ENCODE data around the gene RGS6. TPM values are rescaled to one million over a fixed set of nuclear protein-coding genes. Genes with fewer than 3 reads are reported as not detected.
A peak's percentile ranks its signal among the peaks of the same experiment; 100 is the strongest.

Gene RGS6
- total and polyA plus RNA-seq, 8 donors = 0.12 to 4.1 (median 2.8) TPM

DNA sequence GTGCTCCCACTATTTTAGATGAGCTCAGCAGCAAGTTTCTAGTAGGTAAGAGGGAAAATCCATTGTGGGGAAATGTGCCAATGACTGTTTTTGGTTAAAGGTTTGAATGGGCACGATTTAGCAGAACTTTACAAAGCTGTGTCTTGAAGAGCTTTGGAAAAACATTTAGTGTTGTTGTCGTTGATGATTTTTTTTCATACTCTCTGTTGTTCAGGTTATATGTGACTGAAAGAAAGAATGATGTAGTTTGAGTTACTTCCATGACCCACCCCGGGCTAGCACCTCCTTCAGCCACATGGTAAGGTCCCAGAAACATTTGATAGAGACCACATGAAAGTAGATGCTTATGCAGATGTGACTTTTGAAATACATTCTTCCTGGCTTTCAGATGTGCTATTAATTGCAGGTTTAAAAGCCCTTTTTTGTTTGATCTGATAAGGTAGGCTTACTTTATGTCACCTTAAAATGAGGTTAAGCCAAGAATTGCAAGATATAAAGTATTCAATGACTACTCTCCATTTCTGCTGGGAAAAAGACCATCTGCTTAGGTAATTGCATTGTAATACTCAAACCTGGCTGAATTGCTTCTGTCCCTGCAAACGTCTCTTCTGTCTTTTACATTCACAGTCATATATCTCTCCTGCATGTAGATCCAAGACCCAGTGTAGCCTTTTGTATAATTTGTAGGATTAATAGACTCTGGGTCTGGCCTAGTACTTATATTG lies 250.6 kb downstream of the RGS6 start:
- no peak for TF ChIP-seq CTCF (IDR thresholded peaks at IDR 0.05)
- no peaks in the 10 kb centered on the region for H3K4me1 ChIP-seq
- H3K36me3 ChIP-seq = no peaks in the 10 kb centered on the region
- ATAC-seq (no peak), DNase-seq (no peak)
- no peak overlapping the region for H3K27ac ChIP-seq
- peaks cover 0 to 3% of the 10 kb centered on the region in 2 donors for H3K9me3 ChIP-seq
- H3K4me3 ChIP-seq = no peak overlapping the region
- H3K27me3 ChIP-seq = no peaks in the 10 kb centered on the region
- intact Hi-C loops (cut with DNase I) = no loop called here

GRCh38 chr14:72183631-72184030 lies 251.4 kb downstream of the RGS6 start:
- peaks cover 0 to 3% of the 10 kb centered on the region in 2 donors for H3K9me3 ChIP-seq
- ATAC-seq (no peak), DNase-seq (no peak)
- intact Hi-C loops (cut with DNase I) = no loop called here
- H3K4me3 ChIP-seq = no peak overlapping the region
- no peaks in the 10 kb centered on the region for H3K27me3 ChIP-seq
- no peaks in the 10 kb centered on the region for H3K36me3 ChIP-seq
- H3K4me1 ChIP-seq = no peaks in the 10 kb centered on the region
- H3K27ac ChIP-seq = no peak overlapping the region
- no peak for TF ChIP-seq CTCF (IDR thresholded peaks at IDR 0.05)

DNA sequence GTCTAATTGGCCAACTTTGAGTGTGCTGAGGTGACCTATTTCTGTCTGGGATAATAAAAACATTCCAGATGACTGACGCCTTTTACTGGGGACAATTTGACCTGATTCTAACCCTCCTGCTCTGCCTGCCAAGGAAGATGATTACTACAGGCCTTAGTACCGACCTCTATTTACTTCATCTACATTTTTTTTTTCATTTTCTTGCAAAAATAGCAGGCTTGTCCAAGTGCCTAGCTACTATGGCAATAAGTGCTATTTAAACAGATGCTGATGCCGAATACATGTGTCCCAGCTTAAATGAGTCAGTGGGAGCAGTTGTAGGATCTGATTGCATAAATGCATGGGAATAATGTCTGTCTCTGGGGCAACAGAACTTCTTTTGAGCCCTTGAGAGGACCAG lies 254.3 kb downstream of the RGS6 start:
- no peak overlapping the region for H3K27ac ChIP-seq
- no peak overlapping the region for H3K4me3 ChIP-seq
- DNase-seq (peak in 2 of 4 donors; percentile 23 to 55), ATAC-seq (no peak)
- intact Hi-C loops (cut with DNase I) = no loop called here
- TF ChIP-seq CTCF (IDR thresholded peaks at IDR 0.05) = no peak
- H3K27me3 ChIP-seq = no peaks in the 10 kb centered on the region
- H3K36me3 ChIP-seq = no peaks in the 10 kb centered on the region
- H3K9me3 ChIP-seq = no peaks in the 10 kb centered on the region
- H3K4me1 ChIP-seq = no peaks in the 10 kb centered on the region

- ATAC-seq = no peak
- Histone ChIP-seq H3K9me3 (no peaks in the 10 kb centered on the region), H3K4me1 (no peaks in the 10 kb centered on the region), H3K4me3 (no peak overlapping the region), H3K27me3 (no peaks in the 10 kb centered on the region), H3K36me3 (no peaks in the 10 kb centered on the region), H3K27ac (no peak overlapping the region)
- no peak for DNase-seq
- no peak for TF ChIP-seq CTCF (IDR thresholded peaks at IDR 0.05)
- intact Hi-C loops (cut with DNase I) = no loop called here
These were observed 264.2 kb downstream of the RGS6 start for GRCh38 chr14:72196237-72197015.

GRCh38 chr14:72201645-72202044 lies 269.4 kb downstream of the RGS6 start:
- TF ChIP-seq CTCF (IDR thresholded peaks at IDR 0.05) = no peak

More at GRCh38 chr14:72201645-72202044, 269.4 kb downstream of the RGS6 start:
- Histone ChIP-seq H3K36me3 (no peaks in the 10 kb centered on the region), H3K27me3 (no peaks in the 10 kb centered on the region), H3K9me3 (peaks cover 0 to 3% of the 10 kb centered on the region in 2 donors), H3K27ac (no peak overlapping the region), H3K4me3 (no peak overlapping the region), H3K4me1 (no peaks in the 10 kb centered on the region)
- DNase-seq (no peak), ATAC-seq (no peak)
- intact Hi-C loops (cut with DNase I) = no loop called here

All from left lung (tissue), 10 donors.